Osteocyte (in vitro differentiated cells): ENCODE data around the gene GAPDHS. TPM values are rescaled to one million over a fixed set of nuclear protein-coding genes. Genes with fewer than 3 reads are reported as not detected.

ENCODE experiments used
- DNase-seq: peaks from one replicate; pipeline ENCODE4 v3.0.0; 2021; ENCODE audit warnings: mixed read lengths; ENCODE audit not compliant: unreplicated experiment; ENCODE audit errors: extremely low spot score
- H3K27ac Mint-ChIP-seq: one replicate; pipeline ENCODE4 v1.8.0; 2021; ENCODE audit warnings: mild to moderate bottlenecking, mixed read lengths; ENCODE audit not compliant: unreplicated experiment
- H3K27me3 Mint-ChIP-seq: one replicate; pipeline ENCODE4 v1.8.0; 2021; ENCODE audit warnings: mixed read lengths; ENCODE audit not compliant: unreplicated experiment
- H3K36me3 Mint-ChIP-seq: one replicate; pipeline ENCODE4 v1.8.0; 2021; ENCODE audit warnings: mixed read lengths; ENCODE audit not compliant: unreplicated experiment
- H3K4me1 Mint-ChIP-seq: one replicate; pipeline ENCODE4 v1.8.0; 2021; ENCODE audit warnings: mixed read lengths; ENCODE audit not compliant: unreplicated experiment
- H3K4me3 Mint-ChIP-seq: one replicate; pipeline ENCODE4 v1.8.0; 2021; ENCODE audit warnings: mild to moderate bottlenecking, moderate library complexity, mixed read lengths; ENCODE audit not compliant: unreplicated experiment
- H3K9me3 Mint-ChIP-seq: one replicate; pipeline ENCODE4 v1.8.0; 2021; ENCODE audit warnings: mixed read lengths; ENCODE audit not compliant: unreplicated experiment
- total RNA-seq: library from RNA; stranded (reverse); gene quantifications from 2 replicates; pipeline ENCODE4 v1.2.1, GENCODE V29; 2021
- TF ChIP-seq, protein P1 (sequence below): fragments of 200-600 bp; sonication (generic); IDR thresholded peaks from 2 replicates; pipeline ENCODE4 v1.5.0; 2021; ENCODE audit warnings: antibody characterized with exemption, mild to moderate bottlenecking, moderate library complexity

Gene GAPDHS
- total RNA-seq, 1 donor from 2014 or later: not detected

DNA sequence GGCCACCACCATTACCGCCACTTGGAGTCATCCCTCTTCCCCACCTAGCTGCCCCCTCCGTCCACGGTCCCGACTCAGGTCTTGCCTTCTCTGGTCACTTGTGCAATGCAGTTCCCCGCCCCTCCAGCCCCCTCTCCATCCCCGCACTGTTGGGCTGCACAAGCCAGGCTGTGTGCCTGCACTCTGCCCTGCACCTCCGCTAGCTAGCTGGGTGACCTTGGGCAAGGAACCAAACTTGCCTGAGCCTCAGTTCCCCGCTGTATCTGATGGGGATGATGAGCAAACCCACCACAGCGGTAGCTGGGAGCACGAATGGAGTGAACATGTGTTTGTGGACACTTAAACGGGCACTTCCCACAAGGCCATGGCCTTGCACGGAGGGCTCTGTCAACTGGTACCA is 6.6 kb downstream of the GAPDHS start:
- Mint-ChIP-seq H3K36me3 (no peaks in the 10 kb centered on the region), H3K4me3 (no peak overlapping the region), H3K27ac (no peak overlapping the region), H3K4me1 (peaks cover 7% of the 10 kb centered on the region), H3K9me3 (no peaks in the 10 kb centered on the region), H3K27me3 (no peaks in the 10 kb centered on the region)
- no peak for DNase-seq
- TF ChIP-seq, protein P1, sequence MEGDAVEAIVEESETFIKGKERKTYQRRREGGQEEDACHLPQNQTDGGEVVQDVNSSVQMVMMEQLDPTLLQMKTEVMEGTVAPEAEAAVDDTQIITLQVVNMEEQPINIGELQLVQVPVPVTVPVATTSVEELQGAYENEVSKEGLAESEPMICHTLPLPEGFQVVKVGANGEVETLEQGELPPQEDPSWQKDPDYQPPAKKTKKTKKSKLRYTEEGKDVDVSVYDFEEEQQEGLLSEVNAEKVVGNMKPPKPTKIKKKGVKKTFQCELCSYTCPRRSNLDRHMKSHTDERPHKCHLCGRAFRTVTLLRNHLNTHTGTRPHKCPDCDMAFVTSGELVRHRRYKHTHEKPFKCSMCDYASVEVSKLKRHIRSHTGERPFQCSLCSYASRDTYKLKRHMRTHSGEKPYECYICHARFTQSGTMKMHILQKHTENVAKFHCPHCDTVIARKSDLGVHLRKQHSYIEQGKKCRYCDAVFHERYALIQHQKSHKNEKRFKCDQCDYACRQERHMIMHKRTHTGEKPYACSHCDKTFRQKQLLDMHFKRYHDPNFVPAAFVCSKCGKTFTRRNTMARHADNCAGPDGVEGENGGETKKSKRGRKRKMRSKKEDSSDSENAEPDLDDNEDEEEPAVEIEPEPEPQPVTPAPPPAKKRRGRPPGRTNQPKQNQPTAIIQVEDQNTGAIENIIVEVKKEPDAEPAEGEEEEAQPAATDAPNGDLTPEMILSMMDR: no peak

DNA sequence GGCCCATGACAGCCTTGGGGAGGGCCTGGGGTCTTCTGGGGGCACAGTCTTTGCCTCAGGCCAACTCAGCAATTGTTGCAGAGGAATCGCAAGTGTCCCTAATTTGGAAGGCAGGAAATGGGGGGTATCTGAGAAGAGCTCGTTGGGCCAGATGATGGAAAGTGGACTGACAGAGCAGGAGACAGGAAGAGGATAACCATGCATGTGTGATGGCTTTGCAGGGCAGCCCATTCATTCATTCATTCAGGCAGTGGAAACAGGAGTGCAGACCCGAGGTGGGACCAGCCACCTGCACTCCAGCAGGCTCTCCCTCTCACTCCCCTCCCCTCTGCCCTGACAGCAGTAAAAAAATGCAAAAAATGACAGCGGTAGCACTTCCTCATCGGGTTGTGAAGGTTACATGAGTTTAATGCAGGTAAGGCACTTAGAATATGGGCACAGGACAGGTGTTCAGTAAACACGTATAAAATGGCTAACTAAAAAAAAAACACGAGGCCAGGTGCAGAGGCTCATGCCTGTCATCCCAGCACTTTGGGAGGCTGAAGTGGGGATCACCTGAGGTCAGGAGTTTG is 7.2 kb downstream of the GAPDHS start:
- Mint-ChIP-seq H3K27ac (no peak overlapping the region), H3K27me3 (no peaks in the 10 kb centered on the region), H3K4me3 (no peak overlapping the region), H3K9me3 (no peaks in the 10 kb centered on the region), H3K36me3 (no peaks in the 10 kb centered on the region), H3K4me1 (peaks cover 8% of the 10 kb centered on the region)
- DNase-seq: no peak
- TF ChIP-seq, protein P1: no peak

DNA sequence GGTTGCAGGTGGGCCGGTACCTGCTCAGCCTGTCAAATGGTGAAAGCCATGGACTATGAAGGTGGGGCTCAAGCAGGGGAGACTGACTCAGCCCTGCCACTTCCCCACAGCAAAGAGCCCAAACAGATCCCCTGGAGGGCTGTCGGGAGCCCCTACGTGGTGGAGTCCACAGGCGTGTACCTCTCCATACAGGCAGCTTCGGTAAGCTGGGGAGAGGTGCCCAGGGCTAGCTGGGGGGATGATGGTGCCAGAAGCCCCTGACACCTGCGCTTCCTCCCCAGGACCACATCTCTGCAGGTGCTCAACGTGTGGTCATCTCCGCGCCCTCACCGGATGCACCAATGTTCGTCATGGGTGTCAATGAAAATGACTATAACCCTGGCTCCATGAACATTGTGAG is 9.0 kb downstream of the GAPDHS start:
- Mint-ChIP-seq H3K4me1 (peaks cover 20% of the 10 kb centered on the region), H3K36me3 (no peaks in the 10 kb centered on the region), H3K4me3 (no peak overlapping the region), H3K27ac (no peak overlapping the region), H3K9me3 (no peaks in the 10 kb centered on the region), H3K27me3 (no peaks in the 10 kb centered on the region)
- no peak for DNase-seq
- TF ChIP-seq, protein P1: no peak

DNA sequence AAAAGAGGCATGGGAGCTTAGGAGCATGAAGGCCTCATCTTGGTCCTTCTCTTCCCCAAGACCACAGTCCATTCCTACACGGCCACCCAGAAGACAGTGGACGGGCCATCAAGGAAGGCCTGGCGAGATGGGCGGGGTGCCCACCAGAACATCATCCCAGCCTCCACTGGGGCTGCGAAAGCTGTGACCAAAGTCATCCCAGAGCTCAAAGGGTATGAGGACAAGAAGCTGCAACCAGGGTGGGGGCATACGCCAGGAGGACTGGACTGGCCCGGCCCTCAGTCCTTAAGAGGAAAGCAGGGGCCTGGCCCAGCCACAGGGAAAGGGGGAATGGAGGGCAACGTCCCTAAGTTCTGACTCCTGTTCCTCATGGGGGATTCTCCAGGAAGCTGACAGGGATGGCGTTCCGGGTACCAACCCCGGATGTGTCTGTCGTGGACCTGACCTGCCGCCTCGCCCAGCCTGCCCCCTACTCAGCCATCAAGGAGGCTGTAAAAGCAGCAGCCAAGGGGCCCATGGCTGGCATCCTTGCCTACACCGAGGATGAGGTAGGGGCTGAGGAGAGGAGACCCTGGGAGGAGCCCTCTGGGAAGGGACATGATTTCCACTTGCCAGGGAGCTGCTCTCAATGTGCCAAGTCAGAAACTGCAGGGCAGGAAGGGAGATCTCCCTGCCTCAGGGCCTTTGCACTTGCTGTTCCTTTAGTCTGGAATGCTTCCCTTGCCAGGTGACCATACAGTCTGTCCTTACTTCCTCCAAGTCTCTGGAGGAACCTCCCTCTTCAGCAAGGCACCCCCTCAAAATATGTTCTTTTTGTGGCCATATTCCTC is 10.2 kb downstream of the GAPDHS start:
- TF ChIP-seq, protein P1: no peak
- no peak for DNase-seq
- Mint-ChIP-seq H3K4me3 (peak overlapping the region; percentile 4), H3K27ac (no peak overlapping the region), H3K27me3 (no peaks in the 10 kb centered on the region), H3K36me3 (no peaks in the 10 kb centered on the region), H3K4me1 (peaks cover 20% of the 10 kb centered on the region), H3K9me3 (no peaks in the 10 kb centered on the region)

DNA sequence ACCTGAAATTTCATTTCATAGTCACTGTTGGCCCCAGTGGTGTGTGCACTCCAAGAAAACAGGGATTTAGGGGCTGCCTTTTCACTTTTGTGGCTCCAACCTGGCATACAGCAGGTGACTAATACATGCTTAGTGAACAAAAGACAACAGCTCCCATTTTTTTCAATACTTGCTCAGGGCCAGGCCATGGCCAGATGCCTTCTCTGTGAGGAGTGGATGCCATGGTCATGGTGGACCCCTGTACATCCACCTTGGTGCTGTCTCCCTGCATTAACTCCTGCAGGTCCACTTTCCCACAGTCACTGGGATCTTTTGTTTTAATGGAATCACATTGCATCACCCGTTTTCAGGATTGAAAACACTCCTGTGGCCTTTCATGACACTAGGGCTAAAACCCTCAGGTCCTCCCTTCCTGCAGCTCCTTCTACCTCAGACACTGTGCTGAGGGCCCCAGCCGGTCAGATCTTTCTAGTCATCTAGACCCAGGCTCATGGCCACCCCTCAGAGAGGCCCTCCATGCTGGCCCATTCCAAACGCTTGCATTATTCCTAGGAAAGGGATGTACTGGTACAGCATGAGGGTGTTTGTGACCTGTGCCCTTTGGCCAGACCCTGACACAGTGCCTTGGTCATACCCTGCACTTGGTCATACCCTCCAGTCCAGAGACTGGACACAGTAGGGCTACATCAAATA is 11.0 kb downstream of the GAPDHS start:
- Mint-ChIP-seq H3K9me3 (no peaks in the 10 kb centered on the region), H3K27me3 (no peaks in the 10 kb centered on the region), H3K4me1 (peaks cover 23% of the 10 kb centered on the region), H3K4me3 (peak overlapping the region; percentile 88), H3K27ac (peak overlapping the region; percentile 87), H3K36me3 (no peaks in the 10 kb centered on the region)
- DNase-seq: no peak
- TF ChIP-seq, protein P1: no peak
